MV-4-11 (cell line): ENCODE measurements around the gene RTN4RL2.
"Not testable (repeated sequence)": the region's sequence is repeated elsewhere in the genome, so short reads cannot be mapped to it uniquely, and the experiment has no call there.

Experiments
- DNase-seq: peaks from one replicate; lab custom pipeline; 2025; lab: John Stamatoyannopoulos, UW

The RTN4RL2 gene

DNA sequence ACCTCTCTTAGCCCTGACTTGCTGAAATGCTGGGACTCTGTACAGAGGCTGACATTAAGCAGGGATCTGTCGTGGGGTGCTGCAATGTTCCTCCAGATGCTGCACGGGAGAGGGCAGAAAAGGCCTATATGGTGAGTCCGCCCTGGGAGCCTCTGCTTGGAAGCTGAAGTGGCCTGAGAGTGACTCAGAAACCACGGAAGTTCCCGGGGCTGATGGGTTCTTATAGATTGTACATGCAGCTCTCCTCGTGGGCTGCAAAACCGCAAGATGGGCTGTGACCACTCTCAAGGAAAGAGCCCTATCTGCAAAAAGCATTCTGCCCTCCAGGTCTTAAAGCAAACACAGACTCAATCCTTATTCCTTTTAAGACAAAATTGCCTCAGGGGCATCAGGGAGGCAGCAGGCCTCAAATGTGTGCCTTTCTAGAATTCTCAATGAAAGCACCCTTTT, 27.6 kb upstream of the RTN4RL2 start:
- DNase-seq = peak; percentile 96

DNA sequence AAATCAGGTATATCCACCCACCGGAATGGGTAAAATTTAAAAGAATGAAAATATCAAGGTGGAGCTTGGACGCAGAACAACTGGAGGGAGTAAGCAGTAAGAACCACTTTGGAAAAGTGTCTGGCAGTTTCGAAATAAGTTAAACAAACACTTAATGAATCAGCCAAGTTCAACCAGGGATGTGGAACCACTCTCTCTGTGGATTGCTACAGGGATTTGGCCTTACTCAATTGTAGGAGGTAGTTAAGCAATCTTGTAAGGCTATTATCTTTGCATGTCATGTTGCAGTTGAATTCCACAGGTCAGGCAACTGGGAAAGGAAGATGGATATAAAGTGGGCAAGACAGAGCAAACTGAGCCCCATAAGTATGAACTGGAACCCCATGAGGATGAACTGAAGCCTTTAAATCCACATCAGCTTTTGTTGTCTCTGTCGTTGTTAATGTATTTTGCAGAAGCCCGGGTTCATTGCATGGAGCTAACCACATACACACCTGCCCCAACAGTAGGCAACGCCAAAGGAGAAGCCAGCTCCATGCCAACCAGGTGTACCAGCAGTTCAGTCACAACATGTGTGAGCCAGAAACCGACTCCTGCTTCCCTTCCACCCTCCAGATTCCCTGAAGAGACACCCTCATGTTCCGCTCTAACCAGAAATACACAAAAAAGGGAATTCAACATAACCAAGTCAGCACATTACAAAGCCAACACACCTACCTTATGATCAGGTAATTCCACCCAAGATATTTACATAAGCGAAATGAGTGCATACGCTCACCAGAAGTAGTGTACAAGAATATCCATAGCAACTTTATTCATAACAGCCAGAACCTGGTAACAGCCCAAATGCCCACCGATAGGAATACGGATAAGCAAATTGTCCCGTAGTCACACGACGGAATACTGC, 25.4 kb upstream of the RTN4RL2 start:
- DNase-seq = peak; percentile 92

DNA sequence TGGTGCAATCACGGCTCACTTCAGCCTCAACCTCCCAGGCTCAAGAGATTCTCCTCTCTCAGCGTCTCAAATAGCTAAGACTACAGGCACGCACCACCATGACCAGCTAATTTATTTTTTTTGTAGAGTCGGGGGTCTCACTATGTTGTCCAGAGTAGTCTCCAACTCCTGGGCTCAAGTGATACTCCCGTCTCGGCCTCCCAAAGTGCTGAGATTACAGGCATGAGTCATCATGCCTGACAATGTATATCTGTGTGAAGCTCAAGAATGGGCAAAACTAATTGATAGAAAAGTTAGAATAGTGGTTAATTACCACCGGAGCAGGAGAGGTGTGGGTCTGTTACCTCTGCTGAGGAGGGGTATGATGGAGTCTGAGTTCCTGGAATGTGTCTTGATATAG, 24.3 kb upstream of the RTN4RL2 start:
- DNase-seq = no peak

DNA sequence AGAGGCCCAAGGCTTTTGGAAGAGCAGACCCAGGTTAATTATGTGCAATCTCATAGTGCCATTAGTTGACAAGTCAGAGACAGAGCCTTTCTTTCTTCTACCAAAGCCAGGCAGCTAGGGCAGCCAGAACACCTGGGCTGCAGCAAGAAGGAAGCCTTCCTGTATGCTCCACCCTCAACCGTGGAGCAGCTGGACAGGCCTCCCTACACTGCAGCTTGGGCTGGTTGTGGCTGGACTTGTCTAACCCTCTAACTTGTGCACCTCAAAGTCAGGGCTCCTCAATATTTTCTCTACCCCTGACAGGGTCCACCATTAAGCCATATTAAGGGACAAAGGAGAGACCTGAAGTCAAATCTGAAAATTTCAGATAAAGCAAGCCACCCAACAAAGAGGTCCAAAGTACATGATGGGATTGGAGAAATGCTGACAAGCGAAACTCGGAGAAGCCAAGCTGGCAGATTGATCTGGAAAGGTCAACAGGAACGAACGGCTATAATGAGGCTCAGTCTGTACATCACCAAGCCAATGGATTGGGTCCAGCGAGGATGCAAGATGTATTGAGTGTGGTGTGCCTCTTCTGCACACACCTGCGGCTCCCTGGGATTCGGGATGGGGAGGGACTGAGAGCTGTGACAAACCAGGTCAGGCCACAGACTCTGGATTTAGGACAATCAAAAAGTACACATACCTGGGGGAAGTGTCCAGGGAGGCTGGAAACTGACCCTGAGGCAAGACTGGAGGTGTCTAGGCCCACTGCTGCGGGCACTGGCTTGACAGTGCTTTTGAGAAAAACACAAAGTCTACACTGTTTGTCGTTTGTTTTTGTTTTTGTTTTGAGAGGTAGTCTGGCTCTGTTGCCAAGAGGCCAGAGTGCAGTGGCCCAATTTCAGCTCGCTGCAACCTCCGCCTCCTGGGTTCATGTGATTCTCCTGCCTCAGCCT, 21.7 kb upstream of the RTN4RL2 start:
- DNase-seq = no peak

DNA sequence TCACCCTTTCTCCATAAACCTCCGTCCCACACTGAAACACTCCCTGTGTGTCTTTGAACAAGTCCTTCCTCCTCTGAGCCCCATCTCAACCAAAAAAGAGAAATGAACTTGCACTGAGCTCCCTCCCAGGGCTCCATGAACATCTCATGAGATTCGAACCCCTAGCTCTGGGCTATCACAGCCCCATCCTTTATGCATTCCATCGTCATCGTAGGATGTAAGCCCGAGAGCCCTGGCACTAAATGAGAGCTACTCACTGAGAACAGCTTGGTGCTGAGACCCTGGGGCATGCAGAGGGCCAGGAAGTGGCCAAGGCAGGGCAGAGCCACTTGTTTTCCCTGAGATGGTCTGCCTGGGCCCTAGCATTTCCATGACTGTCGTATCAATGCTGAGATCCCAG, 20.5 kb upstream of the RTN4RL2 start:
- no peak for DNase-seq

DNA sequence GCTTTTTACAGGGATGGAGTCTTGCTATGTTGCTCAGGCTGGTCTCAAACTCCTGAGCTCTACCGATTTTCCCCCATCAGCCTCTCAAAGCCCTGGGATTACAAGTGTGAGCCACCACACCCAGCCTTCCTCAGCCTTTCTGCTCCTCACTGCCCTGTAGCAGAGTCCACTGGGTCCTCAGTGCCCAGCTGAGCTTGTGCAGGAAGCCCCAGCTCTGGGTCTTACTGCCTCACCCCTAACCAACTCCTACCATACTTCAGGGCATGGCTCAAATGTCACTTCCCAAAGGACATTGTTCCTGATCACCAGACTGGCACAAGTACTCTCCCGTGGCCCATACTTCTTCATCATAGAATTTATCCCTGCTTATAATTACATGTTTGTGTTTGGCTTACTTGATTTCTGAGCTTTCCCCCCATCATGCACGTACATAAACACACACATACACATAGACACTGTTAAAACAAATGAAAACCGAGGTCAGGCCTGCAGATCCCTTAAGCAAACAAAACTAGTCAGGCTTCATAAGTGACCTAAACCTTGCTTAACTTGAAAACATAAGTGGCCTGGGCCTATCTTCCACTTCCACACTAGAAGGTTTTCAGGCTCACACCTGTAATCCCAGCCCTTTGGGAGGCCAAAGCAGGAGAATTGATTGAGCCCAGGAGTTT, 19.4 kb upstream of the RTN4RL2 start:
- no peak for DNase-seq

DNA sequence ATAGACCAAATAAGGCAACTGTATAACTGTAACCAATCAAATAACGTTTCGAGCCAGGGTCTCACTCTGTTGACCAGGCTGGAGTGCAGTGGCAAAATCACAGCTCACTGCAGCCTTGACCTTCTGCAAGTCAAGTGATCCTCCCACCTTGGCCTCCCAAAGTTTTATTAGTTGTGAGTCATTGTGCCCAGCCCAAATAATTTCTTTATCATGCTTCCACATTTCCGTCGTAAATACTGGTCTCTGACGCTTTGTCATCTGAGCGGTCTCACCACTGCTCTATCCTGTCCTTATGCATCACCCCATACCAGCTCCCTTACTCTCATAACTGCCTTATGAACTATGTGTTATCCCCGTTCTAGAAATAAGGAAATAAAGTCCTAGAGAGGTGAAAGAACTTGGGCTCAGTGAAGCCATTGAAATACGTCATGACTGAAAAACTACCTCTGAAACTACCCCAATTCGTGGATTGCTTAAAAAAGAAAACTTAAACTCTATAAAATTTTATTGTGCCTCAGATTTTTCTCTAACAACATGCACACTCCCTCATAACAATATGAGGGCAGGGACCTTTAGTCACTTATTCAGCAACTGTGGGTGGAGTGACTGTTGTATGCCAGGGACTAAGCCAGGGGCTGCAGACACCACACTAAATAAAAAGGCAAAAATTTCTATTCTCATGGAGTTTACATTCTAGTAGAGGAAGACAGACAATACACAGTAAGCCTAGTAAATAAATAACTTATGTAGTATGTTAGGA, 15.8 kb upstream of the RTN4RL2 start:
- DNase-seq = peak; percentile 15

DNA sequence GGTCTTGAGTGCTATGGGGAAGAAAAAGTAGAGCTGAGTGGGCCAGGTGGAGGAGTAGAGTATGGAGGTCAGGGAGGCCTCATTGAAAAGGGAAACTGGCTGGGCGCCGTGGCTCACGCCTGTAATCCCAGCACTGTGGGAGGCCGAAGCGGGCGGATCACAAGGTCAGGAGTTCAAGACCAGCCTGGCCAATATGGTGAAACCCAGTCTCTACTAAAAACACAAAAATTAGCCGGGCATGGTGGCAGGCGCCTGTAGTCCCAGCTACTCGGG, 15.3 kb upstream of the RTN4RL2 start:
- DNase-seq = not testable (repeated sequence)

DNA sequence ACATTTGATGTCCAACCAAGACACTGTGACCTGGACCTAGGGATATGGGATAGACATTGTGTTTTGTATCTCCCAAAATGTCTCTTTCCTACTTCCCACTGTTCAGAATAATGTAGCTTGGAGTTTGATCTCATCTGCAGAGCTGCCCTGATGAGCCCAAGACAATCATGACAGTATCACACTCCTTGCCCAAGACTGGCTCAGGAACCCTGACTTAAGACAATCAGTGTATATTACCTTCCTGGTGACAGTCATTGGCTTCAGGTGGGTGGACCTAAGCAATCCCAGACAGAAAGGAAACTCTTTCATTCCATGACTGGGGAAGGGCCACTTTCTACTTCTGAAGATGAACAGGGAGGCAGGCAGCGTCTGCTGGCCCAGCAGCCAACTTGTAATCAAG, 14.3 kb upstream of the RTN4RL2 start:
- DNase-seq = no peak

DNA sequence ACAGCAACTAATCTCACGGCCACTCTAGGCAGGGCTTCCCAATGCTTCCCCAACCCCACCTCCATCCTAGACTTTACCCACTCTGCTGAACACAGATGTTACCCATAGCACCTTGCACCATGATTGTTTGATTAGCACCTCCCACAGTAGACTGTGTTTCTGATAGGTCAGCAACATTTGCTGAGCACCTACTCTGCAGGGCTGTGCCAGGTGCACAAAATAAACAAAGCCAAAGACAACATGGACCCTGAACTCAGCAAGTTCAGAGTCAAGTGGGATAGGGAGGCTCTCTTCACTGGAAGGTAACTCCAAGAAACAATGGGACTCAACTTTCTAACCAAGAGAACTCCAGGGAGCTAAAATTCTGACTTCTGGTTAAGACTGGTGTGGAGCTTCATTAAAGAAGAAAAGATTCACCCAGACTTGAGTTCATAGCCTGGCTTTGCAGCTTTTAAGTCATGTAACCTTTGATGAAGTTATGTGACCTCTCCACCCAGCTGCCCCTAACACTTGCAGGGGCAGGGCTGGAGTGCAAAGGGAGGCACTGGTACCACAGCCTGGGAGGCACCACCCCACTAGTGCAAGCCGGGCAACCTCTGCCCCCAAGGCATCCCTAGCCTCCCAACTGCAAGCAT, 6.7 kb upstream of the RTN4RL2 start:
- no peak for DNase-seq

DNA sequence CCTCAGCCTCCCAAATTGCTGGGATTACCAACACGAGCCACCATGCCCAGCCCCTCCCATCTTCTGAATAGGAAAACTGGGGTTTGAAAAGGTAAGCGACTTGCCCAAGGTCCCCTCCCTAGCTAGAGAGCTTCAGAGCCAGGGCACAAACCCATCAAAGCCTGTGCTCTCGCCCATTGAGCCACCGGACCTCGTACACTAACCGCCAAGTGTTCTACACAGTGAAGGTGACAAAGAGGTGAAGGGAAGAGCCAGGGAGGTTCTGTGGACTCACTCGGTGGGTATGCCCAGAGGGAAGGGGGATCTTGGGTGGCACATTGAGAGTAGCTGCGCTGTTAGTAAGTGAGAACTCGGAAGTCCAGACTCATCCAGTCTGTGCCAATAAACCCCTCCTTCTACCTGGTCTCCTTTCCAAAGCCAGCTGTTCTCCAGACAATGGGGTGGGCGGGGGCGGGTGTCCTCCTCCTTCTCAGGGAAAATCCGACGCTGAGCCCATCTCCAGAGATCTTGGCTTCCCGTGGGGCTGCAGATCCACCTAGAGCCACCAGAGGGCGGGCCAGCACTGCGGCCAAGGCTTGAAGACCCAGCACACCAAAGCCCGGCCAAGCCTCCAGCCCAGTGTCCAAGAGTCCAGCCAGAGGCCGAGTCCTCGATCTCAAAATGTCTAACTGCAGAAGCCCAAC, 3.2 kb upstream of the RTN4RL2 start:
- DNase-seq = peak; percentile 61

DNA sequence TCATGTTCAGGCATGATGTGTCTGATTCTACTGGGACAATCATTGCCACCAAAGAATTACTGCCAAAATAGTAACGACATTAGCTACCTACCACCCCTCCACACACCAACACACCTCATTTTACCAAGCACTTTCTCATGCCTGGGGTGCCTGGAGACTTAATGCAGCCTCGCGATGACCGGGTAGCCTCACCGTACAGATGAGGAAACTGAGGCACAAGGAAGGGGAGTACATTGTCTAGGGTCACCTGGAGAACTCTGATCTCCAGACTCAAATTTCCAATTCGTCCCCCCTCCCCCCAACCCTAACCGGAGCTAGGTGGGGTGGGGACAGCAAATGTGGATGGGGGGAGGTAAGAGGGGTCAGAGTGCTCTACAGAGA, 2.7 kb upstream of the RTN4RL2 start:
- no peak for DNase-seq

DNA sequence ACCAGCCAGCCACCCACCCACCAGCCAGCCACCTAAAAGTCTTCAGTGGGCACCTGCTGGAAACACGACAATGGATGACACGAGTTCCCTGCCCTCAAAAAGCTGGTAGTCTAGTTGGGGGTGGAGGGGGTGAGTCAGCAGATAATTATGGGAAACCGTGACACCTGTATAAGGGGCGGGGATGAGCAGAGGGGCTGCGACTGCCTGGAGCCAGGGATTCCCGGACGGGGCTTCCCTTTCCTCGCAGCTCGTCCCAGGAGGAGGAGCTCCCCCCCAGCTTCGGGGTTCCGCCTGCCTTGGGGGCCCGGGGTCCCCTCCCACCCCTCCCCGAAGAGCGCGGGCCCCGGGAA, 2.3 kb upstream of the RTN4RL2 start:
- no peak for DNase-seq

DNA sequence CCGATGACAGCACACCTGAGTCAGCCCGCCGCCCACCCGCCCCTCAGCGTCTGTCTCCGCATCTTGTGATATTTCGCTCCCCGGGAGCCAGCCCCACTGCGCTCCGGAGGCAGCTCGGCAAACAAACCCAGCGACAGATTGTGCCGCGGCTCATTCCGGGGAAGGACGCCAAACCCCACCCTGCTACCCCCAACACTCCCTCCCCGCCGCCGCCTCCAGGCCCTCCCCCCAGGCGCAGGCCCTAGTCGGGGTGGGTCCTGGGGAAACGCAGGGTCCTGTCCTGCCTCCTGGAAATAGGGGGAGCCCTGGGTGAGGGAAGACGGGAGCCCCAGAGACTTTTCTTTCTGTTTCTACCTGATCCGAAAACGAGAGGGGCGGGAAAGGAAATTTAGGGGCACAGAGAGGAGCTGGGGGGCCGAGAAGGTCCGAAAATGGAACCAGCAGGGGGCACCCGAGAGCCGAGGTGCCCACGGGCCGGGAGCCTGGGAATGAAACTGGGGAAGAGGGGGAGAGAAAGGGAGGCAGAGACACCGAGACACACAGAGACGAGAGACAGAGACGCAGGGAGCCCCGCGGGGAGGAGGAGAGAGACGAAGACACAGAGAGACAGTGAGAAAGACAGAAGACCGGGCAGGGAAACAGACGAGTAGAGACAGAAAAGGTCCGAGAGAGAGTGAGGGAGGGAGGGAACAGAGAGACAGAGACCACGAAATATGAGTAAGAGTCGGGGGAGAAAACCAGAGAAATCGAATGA, 1.7 kb upstream of the RTN4RL2 start:
- DNase-seq = no peak

DNA sequence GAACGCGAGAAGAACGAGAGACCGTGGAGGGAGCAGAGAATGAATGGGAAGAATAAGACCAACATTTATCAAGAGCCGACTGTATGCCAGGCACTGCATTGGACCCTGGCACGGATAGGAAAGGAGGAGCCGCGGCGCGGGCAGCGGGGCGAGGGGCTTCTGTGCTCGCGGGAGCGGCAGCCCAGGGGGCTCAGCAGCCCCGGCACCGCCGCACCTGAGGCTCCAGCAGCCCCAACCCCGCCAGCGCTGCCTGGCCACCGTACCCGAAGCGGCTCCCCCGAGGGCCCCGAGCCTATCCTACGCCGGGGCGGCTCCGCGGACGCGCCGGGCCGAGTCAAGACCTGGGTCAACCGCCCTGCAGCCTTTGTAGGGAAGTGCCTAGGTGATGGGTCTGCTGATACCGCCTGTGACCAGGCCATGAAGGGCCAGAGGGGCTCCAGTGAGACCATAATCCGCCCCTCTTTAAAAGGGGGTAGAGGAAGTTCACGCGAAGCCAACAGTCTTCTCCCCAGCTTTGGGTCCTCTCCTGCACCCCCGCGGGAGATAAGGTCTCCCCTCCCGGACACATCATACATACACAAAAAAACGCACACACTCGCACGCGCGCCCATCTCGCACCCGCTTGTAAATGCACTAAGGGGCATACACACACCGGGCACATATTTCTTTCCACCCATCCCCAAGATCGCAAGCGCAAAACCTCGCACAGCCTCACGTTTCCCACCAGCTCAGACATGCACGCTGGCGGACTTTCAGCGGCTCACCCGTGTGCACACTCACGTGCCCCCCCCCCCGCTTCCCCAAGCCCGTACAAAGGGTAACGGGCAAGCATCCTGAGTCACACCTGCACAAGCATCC, 935 bp upstream of the RTN4RL2 start:
- DNase-seq = no peak

DNA sequence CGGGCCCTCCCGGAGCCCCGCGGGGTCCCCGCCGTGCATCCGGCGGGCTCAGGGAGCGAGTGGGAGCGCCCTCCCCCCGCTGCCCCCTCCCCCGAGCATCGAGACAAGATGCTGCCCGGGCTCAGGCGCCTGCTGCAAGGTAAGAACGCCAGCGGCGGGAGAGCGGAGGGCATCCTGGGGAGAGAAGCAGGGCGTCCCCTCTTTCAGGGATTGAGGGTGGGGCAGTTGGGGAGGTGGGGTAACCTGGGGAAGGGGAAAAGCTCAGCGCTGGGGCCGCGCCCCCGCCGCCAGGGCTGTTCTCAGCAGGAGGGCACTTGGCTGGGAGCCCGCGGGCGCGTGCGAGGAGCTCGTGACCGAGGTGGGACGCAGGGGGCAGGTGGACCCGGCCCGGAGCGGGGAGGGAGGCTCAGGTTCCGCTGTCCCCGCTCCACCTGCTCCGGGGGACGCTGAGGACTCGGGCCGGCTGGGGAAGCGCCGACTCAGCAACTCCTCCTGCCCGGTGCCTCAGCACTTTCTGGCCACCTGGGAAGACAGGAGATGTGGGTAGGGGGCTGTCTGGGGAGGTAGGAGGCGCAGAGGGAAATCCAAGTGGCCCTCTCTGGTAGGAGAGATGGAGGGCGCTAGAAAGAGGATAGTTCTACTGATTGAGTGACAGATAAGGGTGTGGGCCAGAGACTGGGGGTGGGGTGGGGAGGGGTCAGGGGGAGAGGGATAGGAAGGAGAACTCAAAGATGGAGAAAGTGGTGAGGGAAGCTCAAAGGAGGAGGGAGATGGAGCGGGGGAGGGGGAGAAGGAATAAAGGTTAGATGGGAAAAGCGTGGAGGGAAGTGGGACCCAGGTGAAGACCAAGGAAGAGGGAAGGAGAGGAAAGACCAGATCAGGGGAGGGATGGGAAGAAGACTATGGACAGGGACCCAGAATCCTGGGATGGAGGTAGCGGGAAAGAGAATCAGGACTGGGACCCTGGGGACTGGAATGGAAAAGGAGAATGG, 726 bp downstream of the RTN4RL2 start:
- DNase-seq = no peak

DNA sequence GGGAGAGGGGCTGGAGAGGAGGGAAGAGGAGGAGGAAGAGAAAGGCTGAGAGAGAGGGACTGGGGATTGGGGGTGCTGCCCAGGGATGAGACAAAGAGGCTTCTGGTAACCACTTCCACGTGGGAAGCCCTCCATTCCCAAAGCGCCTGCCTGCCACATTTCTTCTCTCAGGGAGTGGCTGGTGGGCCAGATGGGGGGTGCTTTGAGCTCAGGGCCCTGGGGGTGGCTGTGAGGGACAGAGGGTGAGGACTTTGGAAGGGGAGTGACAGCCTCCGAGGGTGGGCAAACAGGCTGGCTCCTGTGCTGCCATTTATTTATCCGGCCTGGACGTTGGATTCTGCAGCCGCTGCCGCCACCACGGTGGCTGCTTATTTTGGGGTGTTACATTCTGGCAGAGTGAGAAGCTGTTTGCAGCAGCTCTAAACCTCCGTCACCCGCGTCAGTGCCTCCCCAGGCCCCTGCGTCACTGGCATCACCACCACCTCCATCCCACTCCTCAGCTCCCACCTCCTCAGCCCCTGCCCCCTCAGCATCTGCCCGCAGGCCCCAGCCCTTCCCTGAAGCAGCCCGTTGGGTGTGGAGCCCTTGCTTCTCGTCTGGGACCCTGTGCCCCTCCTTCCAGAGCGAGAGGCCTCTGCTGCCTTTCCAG, 1.6 kb downstream of the RTN4RL2 start:
- no peak for DNase-seq
